NCI-H2171 (cell line): ENCODE data around the gene ERBIN.
"Not testable (repeated sequence)": the region's sequence is repeated elsewhere in the genome, so short reads cannot be mapped to it uniquely, and the experiment has no call there.

Source experiments
- DNase-seq: peaks from one replicate; lab custom pipeline; 2025; lab: John Stamatoyannopoulos, UW

Gene ERBIN

GRCh38 chr5:65961633-65962032 is 35.3 kb downstream of the ERBIN start:
- no peak for DNase-seq

- no peak for DNase-seq
Measured at GRCh38 chr5:65967288-65968066, 41.1 kb downstream of the ERBIN start.

GRCh38 chr5:65969539-65970393 is 43.4 kb downstream of the ERBIN start:
- DNase-seq = no peak

- DNase-seq = no peak
Measured at GRCh38 chr5:65970481-65971367, 44.3 kb downstream of the ERBIN start.

GRCh38 chr5:65971643-65972042 is 45.3 kb downstream of the ERBIN start:
- no peak for DNase-seq

GRCh38 chr5:65972896-65973295 is 46.5 kb downstream of the ERBIN start:
- not testable (repeated sequence) for DNase-seq

- no peak for DNase-seq
Measured at GRCh38 chr5:65978251-65978650, 51.9 kb downstream of the ERBIN start.

- DNase-seq = no peak
Measured at GRCh38 chr5:65981548-65981947, 55.2 kb downstream of the ERBIN start.

- no peak for DNase-seq
Measured at GRCh38 chr5:65981969-65982619, 55.7 kb downstream of the ERBIN start.

- no peak for DNase-seq
Measured at GRCh38 chr5:65982635-65983034, 56.3 kb downstream of the ERBIN start.

- no peak for DNase-seq
Measured at GRCh38 chr5:65984098-65984885, 57.9 kb downstream of the ERBIN start.

- DNase-seq = no peak
Measured at GRCh38 chr5:65986050-65986451, 59.7 kb downstream of the ERBIN start.

GRCh38 chr5:65986796-65987195 is 60.4 kb downstream of the ERBIN start:
- DNase-seq = no peak

GRCh38 chr5:65987982-65988381 is 61.6 kb downstream of the ERBIN start:
- DNase-seq = no peak

GRCh38 chr5:65989158-65989557 is 62.8 kb downstream of the ERBIN start:
- no peak for DNase-seq

GRCh38 chr5:65992630-65993029 is 66.3 kb downstream of the ERBIN start:
- DNase-seq = no peak

GRCh38 chr5:65994117-65994786 is 67.9 kb downstream of the ERBIN start:
- no peak for DNase-seq

- DNase-seq = no peak
Measured at GRCh38 chr5:65999061-65999723, 72.8 kb downstream of the ERBIN start.

- no peak for DNase-seq
Measured at GRCh38 chr5:66001952-66002351, 75.6 kb downstream of the ERBIN start.

- DNase-seq = no peak
Measured at GRCh38 chr5:66002415-66002814, 76.0 kb downstream of the ERBIN start.
